ENCODE measurements around the gene DNLZ. TPM values are rescaled to one million over a fixed set of nuclear protein-coding genes. Genes with fewer than 3 reads are reported as not detected.

The DNLZ gene
- total RNA-seq, 3 donors from 2014 or later: 35.4 to 57.4 (median 40.0) TPM

- TF ChIP-seq CTCF (IDR thresholded peaks at IDR 0.05) (no peak), POLR2A (IDR thresholded peaks at IDR 0.05) (no peak), POLR2AphosphoS5 (IDR thresholded peaks at IDR 0.05) (no peak)
- intact Hi-C loops (cut with DNase I; ENCODE audit: low total_unique reads): no loop called here
- H3K4me1 ChIP-seq: peaks cover 0 to 8% of the 10 kb centered on the region in 2 donors
- no peaks in the 10 kb centered on the region for H3K9me3 ChIP-seq
- H3K27ac ChIP-seq: no peak overlapping the region
- H3K36me3 ChIP-seq: no peaks in the 10 kb centered on the region
- H3K4me3 ChIP-seq: no peak overlapping the region
- H3K27me3 ChIP-seq: no peaks in the 10 kb centered on the region
- no peak for DNase-seq (ENCODE audit: low spot score in 2 of 2)
Measured at GRCh38 chr9:136376457-136376856, 12.9 kb upstream of the DNLZ start.

- Histone ChIP-seq H3K27ac (no peak overlapping the region), H3K9me3 (no peaks in the 10 kb centered on the region), H3K27me3 (no peaks in the 10 kb centered on the region), H3K4me1 (peaks cover 0 to 8% of the 10 kb centered on the region in 2 donors), H3K36me3 (no peaks in the 10 kb centered on the region), H3K4me3 (no peak overlapping the region)
- intact Hi-C loops (cut with DNase I; ENCODE audit: low total_unique reads): no loop called here
- TF ChIP-seq POLR2A (IDR thresholded peaks at IDR 0.05) (no peak), CTCF (IDR thresholded peaks at IDR 0.05) (no peak), POLR2AphosphoS5 (IDR thresholded peaks at IDR 0.05) (no peak)
- no peak for DNase-seq (ENCODE audit: low spot score in 2 of 2)
Measured at GRCh38 chr9:136375096-136375495, 11.6 kb upstream of the DNLZ start.

GRCh38 chr9:136374183-136374575 lies 10.6 kb upstream of the DNLZ start:
- Histone ChIP-seq H3K27ac (peak overlapping the region; percentile 19 to 61), H3K4me3 (no peak overlapping the region), H3K4me1 (peaks cover 0 to 8% of the 10 kb centered on the region in 2 donors), H3K36me3 (no peaks in the 10 kb centered on the region), H3K9me3 (no peaks in the 10 kb centered on the region), H3K27me3 (no peaks in the 10 kb centered on the region)
- intact Hi-C loops (cut with DNase I; ENCODE audit: low total_unique reads): no loop called here
- no peak for DNase-seq (ENCODE audit: low spot score in 2 of 2)
- TF ChIP-seq POLR2A (IDR thresholded peaks at IDR 0.05): no peak
- TF ChIP-seq CTCF (IDR thresholded peaks at IDR 0.05): no peak
- no peak for TF ChIP-seq POLR2AphosphoS5 (IDR thresholded peaks at IDR 0.05)

GRCh38 chr9:136373300-136374182 lies 10.0 kb upstream of the DNLZ start, which contains the start of gene CARD9:
Gene CARD9 (minus strand): TSS chr9:136373669. CDS start chr9:136372078, 1,591 bp downstream.
- no peaks in the 10 kb centered on the region for H3K36me3 ChIP-seq
- intact Hi-C loops (cut with DNase I; ENCODE audit: low total_unique reads): no loop called here
- peaks cover 0 to 8% of the 10 kb centered on the region in 2 donors for H3K4me1 ChIP-seq
- TF ChIP-seq CTCF (IDR thresholded peaks at IDR 0.05) (no peak), POLR2AphosphoS5 (IDR thresholded peaks at IDR 0.05) (no peak), POLR2A (IDR thresholded peaks at IDR 0.05) (no peak)
- DNase-seq (ENCODE audit: low spot score in 2 of 2): no peak
- H3K4me3 ChIP-seq: peak within 1 kb of the TSS; percentile 24 to 55 (median 31)
- no peaks in the 10 kb centered on the region for H3K27me3 ChIP-seq
- H3K9me3 ChIP-seq: no peaks in the 10 kb centered on the region
- H3K27ac ChIP-seq: peak within 1 kb of the TSS; percentile 61 to 79
